Measurements from ENCODE around the gene SST.

DNA sequence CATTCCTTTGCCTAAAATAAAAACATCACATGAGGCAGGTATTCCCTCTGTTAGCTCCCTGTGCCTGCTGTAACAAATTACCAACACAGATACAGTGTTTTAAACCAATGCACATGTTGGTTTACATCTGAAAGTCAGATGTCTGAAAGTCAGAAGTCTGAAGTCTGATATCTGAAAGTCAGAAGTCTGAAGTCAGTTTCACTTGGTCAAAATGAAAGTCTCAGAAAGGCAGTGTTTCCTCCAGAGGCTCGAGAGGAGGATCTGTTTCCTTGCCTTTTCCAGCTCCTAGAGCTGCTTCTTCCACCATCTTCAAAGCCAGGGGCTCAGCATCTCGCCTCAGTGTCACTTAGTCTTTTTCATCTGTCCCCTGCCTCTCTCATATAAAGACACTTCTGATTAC is 22.0 kb downstream of the SST start:
- TF ChIP-seq, protein P1, sequence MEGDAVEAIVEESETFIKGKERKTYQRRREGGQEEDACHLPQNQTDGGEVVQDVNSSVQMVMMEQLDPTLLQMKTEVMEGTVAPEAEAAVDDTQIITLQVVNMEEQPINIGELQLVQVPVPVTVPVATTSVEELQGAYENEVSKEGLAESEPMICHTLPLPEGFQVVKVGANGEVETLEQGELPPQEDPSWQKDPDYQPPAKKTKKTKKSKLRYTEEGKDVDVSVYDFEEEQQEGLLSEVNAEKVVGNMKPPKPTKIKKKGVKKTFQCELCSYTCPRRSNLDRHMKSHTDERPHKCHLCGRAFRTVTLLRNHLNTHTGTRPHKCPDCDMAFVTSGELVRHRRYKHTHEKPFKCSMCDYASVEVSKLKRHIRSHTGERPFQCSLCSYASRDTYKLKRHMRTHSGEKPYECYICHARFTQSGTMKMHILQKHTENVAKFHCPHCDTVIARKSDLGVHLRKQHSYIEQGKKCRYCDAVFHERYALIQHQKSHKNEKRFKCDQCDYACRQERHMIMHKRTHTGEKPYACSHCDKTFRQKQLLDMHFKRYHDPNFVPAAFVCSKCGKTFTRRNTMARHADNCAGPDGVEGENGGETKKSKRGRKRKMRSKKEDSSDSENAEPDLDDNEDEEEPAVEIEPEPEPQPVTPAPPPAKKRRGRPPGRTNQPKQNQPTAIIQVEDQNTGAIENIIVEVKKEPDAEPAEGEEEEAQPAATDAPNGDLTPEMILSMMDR (IDR thresholded peaks at IDR 0.05; ENCODE audit: low read depth, low read length) = no peak
- TF ChIP-seq EZH2phosphoT487 (IDR thresholded peaks at IDR 0.05; ENCODE audit: low read depth) = no peak
